ENCODE data around the gene CTNND1. TPM values are rescaled to one million over a fixed set of nuclear protein-coding genes. Genes with fewer than 3 reads are reported as not detected.

Gene CTNND1
- total and polyA plus RNA-seq, 9 of the 15 experiments (the other 6 are each of a cell fraction or from before 2014, with no cell fraction given), result 11.1 to 74.0 (median 43.3) TPM

DNA sequence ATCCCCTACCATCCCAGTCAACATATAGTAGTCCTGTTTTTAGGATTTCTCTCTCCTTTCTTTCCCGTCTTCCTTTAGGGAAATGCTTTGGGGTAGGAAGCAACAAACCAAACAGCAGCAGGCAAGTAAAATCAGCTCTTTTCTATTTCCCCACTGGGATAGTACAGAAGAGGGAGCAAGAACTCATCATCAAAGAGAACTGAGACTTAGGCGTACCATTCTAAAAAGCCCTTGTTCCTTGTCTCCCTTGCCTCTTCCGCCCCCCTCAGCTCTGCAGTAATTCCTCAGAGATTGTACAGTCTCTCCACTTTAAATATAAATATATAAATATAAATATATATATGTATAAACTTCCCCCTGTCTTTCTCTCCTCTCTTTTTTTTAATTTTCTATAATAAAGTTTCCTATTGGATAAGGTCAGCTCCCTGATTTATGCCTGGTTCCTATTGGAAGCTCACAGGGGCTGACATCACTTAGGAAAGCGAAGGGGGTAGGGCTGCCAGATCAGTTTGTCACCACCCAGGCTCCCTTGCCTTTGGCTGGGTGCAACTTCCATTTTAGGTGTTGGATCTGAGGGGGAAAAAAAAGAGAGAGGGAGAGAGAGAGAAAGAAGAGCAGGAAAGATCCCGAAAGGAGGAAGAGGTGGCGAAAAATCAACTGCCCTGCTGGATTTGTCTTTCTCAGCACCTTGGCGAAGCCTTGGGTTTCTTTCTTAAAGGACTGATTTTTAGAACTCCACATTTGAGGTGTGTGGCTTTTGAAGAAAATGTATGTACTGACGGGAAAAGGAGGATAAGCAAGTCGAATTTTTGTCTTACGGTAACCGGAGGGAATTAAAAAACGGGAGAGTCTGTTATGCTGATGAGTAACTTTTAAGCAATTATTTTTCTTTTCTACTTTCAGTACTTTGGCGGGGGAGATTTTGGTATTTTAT is at the start of gene CTNND1 (continued):
- TF ChIP-seq CHD1 (IDR thresholded peaks at IDR 0.05; ENCODE audit: low read length), result no peak
- no peak for TF ChIP-seq CBX8 (IDR thresholded peaks at IDR 0.05; ENCODE audit: borderline replicate concordance, extremely low read depth, low read depth, low read length, poor library complexity, severe bottlenecking)
- TF ChIP-seq, protein P1, sequence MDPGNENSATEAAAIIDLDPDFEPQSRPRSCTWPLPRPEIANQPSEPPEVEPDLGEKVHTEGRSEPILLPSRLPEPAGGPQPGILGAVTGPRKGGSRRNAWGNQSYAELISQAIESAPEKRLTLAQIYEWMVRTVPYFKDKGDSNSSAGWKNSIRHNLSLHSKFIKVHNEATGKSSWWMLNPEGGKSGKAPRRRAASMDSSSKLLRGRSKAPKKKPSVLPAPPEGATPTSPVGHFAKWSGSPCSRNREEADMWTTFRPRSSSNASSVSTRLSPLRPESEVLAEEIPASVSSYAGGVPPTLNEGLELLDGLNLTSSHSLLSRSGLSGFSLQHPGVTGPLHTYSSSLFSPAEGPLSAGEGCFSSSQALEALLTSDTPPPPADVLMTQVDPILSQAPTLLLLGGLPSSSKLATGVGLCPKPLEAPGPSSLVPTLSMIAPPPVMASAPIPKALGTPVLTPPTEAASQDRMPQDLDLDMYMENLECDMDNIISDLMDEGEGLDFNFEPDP (CRISPR knock-in tag; IDR thresholded peaks at IDR 0.05), result no peak
- peak; percentile 91 for TF ChIP-seq RBM25 (IDR thresholded peaks at IDR 0.05; ENCODE audit: low read depth, low read length, severe bottlenecking)
- no peak for TF ChIP-seq CREBBP (IDR thresholded peaks at IDR 0.05; ENCODE audit: low read depth, low read length)
- TF ChIP-seq, protein P2, sequence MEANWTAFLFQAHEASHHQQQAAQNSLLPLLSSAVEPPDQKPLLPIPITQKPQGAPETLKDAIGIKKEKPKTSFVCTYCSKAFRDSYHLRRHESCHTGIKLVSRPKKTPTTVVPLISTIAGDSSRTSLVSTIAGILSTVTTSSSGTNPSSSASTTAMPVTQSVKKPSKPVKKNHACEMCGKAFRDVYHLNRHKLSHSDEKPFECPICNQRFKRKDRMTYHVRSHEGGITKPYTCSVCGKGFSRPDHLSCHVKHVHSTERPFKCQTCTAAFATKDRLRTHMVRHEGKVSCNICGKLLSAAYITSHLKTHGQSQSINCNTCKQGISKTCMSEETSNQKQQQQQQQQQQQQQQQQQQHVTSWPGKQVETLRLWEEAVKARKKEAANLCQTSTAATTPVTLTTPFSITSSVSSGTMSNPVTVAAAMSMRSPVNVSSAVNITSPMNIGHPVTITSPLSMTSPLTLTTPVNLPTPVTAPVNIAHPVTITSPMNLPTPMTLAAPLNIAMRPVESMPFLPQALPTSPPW (CRISPR knock-in tag; IDR thresholded peaks at IDR 0.05), result peak; percentile 78
- TF ChIP-seq TRIM24 (IDR thresholded peaks at IDR 0.05), result peak in 1 of 2 experiments; percentile 30; a peak in 1 of 4 replicates
- TF ChIP-seq IRF2 (CRISPR knock-in tag; IDR thresholded peaks at IDR 0.05), result no peak
- no peak for TF ChIP-seq RUNX1 (IDR thresholded peaks at IDR 0.05; ENCODE audit: low read depth)
- no peak for TF ChIP-seq NCOA2 (IDR thresholded peaks at IDR 0.05; ENCODE audit: partially characterized antibody in 2 of 2)
- TF ChIP-seq ZNF324 (CRISPR knock-in tag; IDR thresholded peaks at IDR 0.05), result no peak
- peak; percentile 29; the same call in 1 of the 2 replicates for TF ChIP-seq CTBP1 (IDR thresholded peaks at IDR 0.05; ENCODE audit: borderline replicate concordance)
- TF ChIP-seq RAD21 (CRISPR knock-in tag; conservative IDR thresholded peaks at IDR 0.05 in 1 of 2, IDR thresholded peaks at IDR 0.05 in 1 of 2), result no peak
- peak; percentile 58 to 94; a peak in 3 of 4 replicates for TF ChIP-seq SRF (CRISPR knock-in tag; IDR thresholded peaks at IDR 0.05)
- peak; percentile 84 for TF ChIP-seq TAF9B (IDR thresholded peaks at IDR 0.05; ENCODE audit: partially characterized antibody)
- TF ChIP-seq PYGO2 (tag; IDR thresholded peaks at IDR 0.05), result no peak

Data from K562 (cell line).